ENCODE results near the gene ASTN2. TPM values are rescaled to one million over a fixed set of nuclear protein-coding genes. Genes with fewer than 3 reads are reported as not detected.
"Not testable (repeated sequence)": the region's sequence is repeated elsewhere in the genome, so short reads cannot be mapped to it uniquely, and the experiment has no call there.

Gene ASTN2
- total RNA-seq, 2 donors from 2014 or later: 3.7 to 4.8 TPM

- no peaks in the 10 kb centered on the region for H3K36me3 Mint-ChIP-seq (ENCODE audit: low read depth)
- no peaks in the 10 kb centered on the region for H3K9me3 ChIP-seq (ENCODE audit: control insufficient read depth, low read length, poor library complexity, severe bottlenecking)
- H3K4me3 Mint-ChIP-seq: no peak overlapping the region
- DNase-seq (no peak), ATAC-seq (no peak)
- H3K4me1 Mint-ChIP-seq: no peaks in the 10 kb centered on the region
- no peak overlapping the region for H3K27ac Mint-ChIP-seq
- H3K27me3 Mint-ChIP-seq: no peaks in the 10 kb centered on the region
These were observed 515.4 kb downstream of the ASTN2 start for GRCh38 chr9:116899337-116900006.

- not testable (repeated sequence) for H3K9me3 ChIP-seq (ENCODE audit: control insufficient read depth, low read length, poor library complexity, severe bottlenecking); H3K4me3 Mint-ChIP-seq; H3K36me3 Mint-ChIP-seq (ENCODE audit: low read depth); ATAC-seq; H3K27ac Mint-ChIP-seq; DNase-seq; H3K4me1 Mint-ChIP-seq; H3K27me3 Mint-ChIP-seq
These were observed 516.7 kb downstream of the ASTN2 start for GRCh38 chr9:116898131-116898530.

- no peak for ATAC-seq
- Mint-ChIP-seq H3K4me3 (no peak overlapping the region), H3K27ac (no peak overlapping the region), H3K4me1 (no peaks in the 10 kb centered on the region), H3K27me3 (no peaks in the 10 kb centered on the region), H3K36me3 (ENCODE audit: low read depth) (no peaks in the 10 kb centered on the region)
- H3K9me3 ChIP-seq (ENCODE audit: control insufficient read depth, low read length, poor library complexity, severe bottlenecking): no peaks in the 10 kb centered on the region
- DNase-seq: no peak
These were observed 517.7 kb downstream of the ASTN2 start for GRCh38 chr9:116897201-116897600.

- H3K27ac Mint-ChIP-seq: no peak overlapping the region
- no peaks in the 10 kb centered on the region for H3K27me3 Mint-ChIP-seq
- DNase-seq (no peak), ATAC-seq (no peak)
- no peaks in the 10 kb centered on the region for H3K36me3 Mint-ChIP-seq (ENCODE audit: low read depth)
- no peaks in the 10 kb centered on the region for H3K4me1 Mint-ChIP-seq
- no peaks in the 10 kb centered on the region for H3K9me3 ChIP-seq (ENCODE audit: control insufficient read depth, low read length, poor library complexity, severe bottlenecking)
- H3K4me3 Mint-ChIP-seq: no peak overlapping the region
These were observed 518.9 kb downstream of the ASTN2 start for GRCh38 chr9:116895961-116896360.

- peaks cover 2% of the 10 kb centered on the region for H3K9me3 ChIP-seq (ENCODE audit: control insufficient read depth, low read length, poor library complexity, severe bottlenecking)
- DNase-seq (no peak), ATAC-seq (no peak)
- H3K27me3 Mint-ChIP-seq: peaks cover 4% of the 10 kb centered on the region
- H3K27ac Mint-ChIP-seq: no peak overlapping the region
- no peaks in the 10 kb centered on the region for H3K36me3 Mint-ChIP-seq (ENCODE audit: low read depth)
- no peaks in the 10 kb centered on the region for H3K4me1 Mint-ChIP-seq
- H3K4me3 Mint-ChIP-seq: no peak overlapping the region
These were observed 523.4 kb downstream of the ASTN2 start for GRCh38 chr9:116891424-116891823.

- not testable (repeated sequence) for H3K27ac Mint-ChIP-seq; H3K4me1 Mint-ChIP-seq; ATAC-seq; H3K27me3 Mint-ChIP-seq; H3K36me3 Mint-ChIP-seq (ENCODE audit: low read depth); H3K4me3 Mint-ChIP-seq; H3K9me3 ChIP-seq (ENCODE audit: control insufficient read depth, low read length, poor library complexity, severe bottlenecking); DNase-seq
These were observed 526.4 kb downstream of the ASTN2 start for GRCh38 chr9:116888476-116888875.

GRCh38 chr9:116888066-116888465, 526.8 kb downstream of the ASTN2 start:
- H3K4me1 Mint-ChIP-seq: no peaks in the 10 kb centered on the region
- ATAC-seq: no peak
- peaks cover 2% of the 10 kb centered on the region for H3K9me3 ChIP-seq (ENCODE audit: control insufficient read depth, low read length, poor library complexity, severe bottlenecking)
- DNase-seq: no peak
- no peak overlapping the region for H3K4me3 Mint-ChIP-seq
- H3K27me3 Mint-ChIP-seq: peaks cover 4% of the 10 kb centered on the region
- H3K27ac Mint-ChIP-seq: no peak overlapping the region
- no peaks in the 10 kb centered on the region for H3K36me3 Mint-ChIP-seq (ENCODE audit: low read depth)

- Mint-ChIP-seq H3K36me3 (ENCODE audit: low read depth) (no peaks in the 10 kb centered on the region), H3K4me3 (no peak overlapping the region), H3K4me1 (no peaks in the 10 kb centered on the region), H3K27ac (no peak overlapping the region), H3K27me3 (no peaks in the 10 kb centered on the region)
- DNase-seq (no peak), ATAC-seq (no peak)
- H3K9me3 ChIP-seq (ENCODE audit: control insufficient read depth, low read length, poor library complexity, severe bottlenecking): peaks cover 2% of the 10 kb centered on the region
These were observed 531.2 kb downstream of the ASTN2 start for GRCh38 chr9:116883676-116884075.

- DNase-seq: no peak
- Mint-ChIP-seq H3K27me3 (no peaks in the 10 kb centered on the region), H3K4me1 (no peaks in the 10 kb centered on the region), H3K36me3 (ENCODE audit: low read depth) (no peaks in the 10 kb centered on the region), H3K4me3 (no peak overlapping the region), H3K27ac (no peak overlapping the region)
- no peaks in the 10 kb centered on the region for H3K9me3 ChIP-seq (ENCODE audit: control insufficient read depth, low read length, poor library complexity, severe bottlenecking)
- no peak for ATAC-seq
These were observed 537.8 kb downstream of the ASTN2 start for GRCh38 chr9:116877072-116877471.

- no peaks in the 10 kb centered on the region for H3K9me3 ChIP-seq (ENCODE audit: control insufficient read depth, low read length, poor library complexity, severe bottlenecking)
- H3K27me3 Mint-ChIP-seq: no peaks in the 10 kb centered on the region
- H3K36me3 Mint-ChIP-seq (ENCODE audit: low read depth): no peaks in the 10 kb centered on the region
- DNase-seq: no peak
- no peaks in the 10 kb centered on the region for H3K4me1 Mint-ChIP-seq
- ATAC-seq: no peak
- H3K4me3 Mint-ChIP-seq: no peak overlapping the region
- no peak overlapping the region for H3K27ac Mint-ChIP-seq
These were observed 539.3 kb downstream of the ASTN2 start for GRCh38 chr9:116875576-116875975.

GRCh38 chr9:116873937-116874914, 540.6 kb downstream of the ASTN2 start:
- ATAC-seq (no peak), DNase-seq (no peak)
- no peaks in the 10 kb centered on the region for H3K4me1 Mint-ChIP-seq
- no peaks in the 10 kb centered on the region for H3K9me3 ChIP-seq (ENCODE audit: control insufficient read depth, low read length, poor library complexity, severe bottlenecking)
- H3K36me3 Mint-ChIP-seq (ENCODE audit: low read depth): no peaks in the 10 kb centered on the region
- no peaks in the 10 kb centered on the region for H3K27me3 Mint-ChIP-seq
- no peak overlapping the region for H3K4me3 Mint-ChIP-seq
- no peak overlapping the region for H3K27ac Mint-ChIP-seq

- Mint-ChIP-seq H3K4me3 (no peak overlapping the region), H3K27ac (no peak overlapping the region), H3K36me3 (ENCODE audit: low read depth) (no peaks in the 10 kb centered on the region), H3K4me1 (no peaks in the 10 kb centered on the region), H3K27me3 (no peaks in the 10 kb centered on the region)
- ATAC-seq (no peak), DNase-seq (no peak)
- H3K9me3 ChIP-seq (ENCODE audit: control insufficient read depth, low read length, poor library complexity, severe bottlenecking): no peaks in the 10 kb centered on the region
These were observed 541.4 kb downstream of the ASTN2 start for GRCh38 chr9:116873491-116873890.

- DNase-seq (no peak), ATAC-seq (no peak)
- Mint-ChIP-seq H3K36me3 (ENCODE audit: low read depth) (no peaks in the 10 kb centered on the region), H3K27ac (no peak overlapping the region), H3K4me1 (no peaks in the 10 kb centered on the region), H3K27me3 (no peaks in the 10 kb centered on the region), H3K4me3 (no peak overlapping the region)
- no peaks in the 10 kb centered on the region for H3K9me3 ChIP-seq (ENCODE audit: control insufficient read depth, low read length, poor library complexity, severe bottlenecking)
These were observed 544.3 kb downstream of the ASTN2 start for GRCh38 chr9:116870566-116870965.
